Lower lobe of right lung (tissue), 2 donors: Measurements from ENCODE around the gene TENM4. TPM values are rescaled to one million over a fixed set of nuclear protein-coding genes. Genes with fewer than 3 reads are reported as not detected.

Experiments
- ATAC-seq, 2 donors: fragments of 200-7000 bp; cut with Tn5 transposase; one replicate each; pipeline ENCODE4 v1.9.1; 2020 to 2022; ENCODE audit warnings: mild to moderate bottlenecking in 2 of 2, moderate library complexity in 2 of 2
- DNase-seq: peaks from one replicate; pipeline ENCODE4 v3.0.0-alpha.2; 2020
- H3K27ac ChIP-seq: fragments of 200-600 bp; one replicate; pipeline ENCODE4 v1.8.0; 2022
- H3K27me3 ChIP-seq: fragments of 200-600 bp; one replicate; pipeline ENCODE4 v1.8.0; 2022; ENCODE audit warnings: low read depth
- H3K36me3 ChIP-seq: fragments of 200-600 bp; one replicate; pipeline ENCODE4 v1.8.0; 2022; ENCODE audit warnings: mild to moderate bottlenecking
- H3K4me1 ChIP-seq: fragments of 200-600 bp; one replicate; pipeline ENCODE4 v1.8.0; 2022
- H3K4me3 ChIP-seq: fragments of 200-600 bp; one replicate; pipeline ENCODE4 v1.8.0; 2022; ENCODE audit warnings: mild to moderate bottlenecking
- H3K9me3 ChIP-seq: fragments of 200-600 bp; one replicate; pipeline ENCODE4 v1.8.0; 2022
- CTCF ChIP-seq: fragments of 200-600 bp; IDR thresholded peaks from one replicate; pipeline ENCODE4 v1.8.0; 2022; ENCODE audit warnings: antibody characterized with exemption, mild to moderate bottlenecking
- intact Hi-C: fragments of 100-400 bp; cut with DNase I; formaldehyde crosslinking; loops from one replicate; pipeline ENCODE4 v1.11.0; 2022
- total RNA-seq: library from RNA; stranded (reverse); fragmentation: NEBNext Ultra II Directional; extraction: Animal tissue kit (Norgen Biotek cat#: 25700); gene quantifications from one replicate; pipeline ENCODE4 v1.2.1, GENCODE V29; 2021
- donor health status: DM: no; HTN: yes; CAD: no; lungs with severe emphysema.

Gene TENM4
- total RNA-seq, 1 donor from 2014 or later, result 1.1 TPM

- no peak for TF ChIP-seq CTCF
- H3K9me3 ChIP-seq, result no peaks in the 10 kb centered on the region
- no peak for ATAC-seq
- H3K36me3 ChIP-seq, result no peaks in the 10 kb centered on the region
- H3K4me1 ChIP-seq, result no peaks in the 10 kb centered on the region
- intact Hi-C loops, result no loop called here
- no peak for DNase-seq
- H3K27me3 ChIP-seq, result no peaks in the 10 kb centered on the region
- no peak overlapping the region for H3K27ac ChIP-seq
- no peak overlapping the region for H3K4me3 ChIP-seq
Measured at GRCh38 chr11:79348976-79349682, 91.7 kb downstream of the TENM4 start.

- Histone ChIP-seq H3K27me3 (no peaks in the 10 kb centered on the region), H3K4me3 (no peak overlapping the region), H3K36me3 (no peaks in the 10 kb centered on the region), H3K27ac (no peak overlapping the region), H3K9me3 (no peaks in the 10 kb centered on the region), H3K4me1 (no peaks in the 10 kb centered on the region)
- no peak for ATAC-seq
- intact Hi-C loops, result no loop called here
- no peak for DNase-seq
- TF ChIP-seq CTCF, result no peak
Measured at GRCh38 chr11:79346021-79346420, 94.8 kb downstream of the TENM4 start.

- no peak for DNase-seq
- no peaks in the 10 kb centered on the region for H3K36me3 ChIP-seq
Measured at GRCh38 chr11:79344753-79345294, 96.0 kb downstream of the TENM4 start.

GRCh38 chr11:79342686-79343085, 98.1 kb downstream of the TENM4 start:
- Histone ChIP-seq H3K4me3 (no peak overlapping the region), H3K27ac (no peak overlapping the region), H3K27me3 (no peaks in the 10 kb centered on the region), H3K4me1 (no peaks in the 10 kb centered on the region), H3K36me3 (no peaks in the 10 kb centered on the region), H3K9me3 (no peaks in the 10 kb centered on the region)
- no peak for ATAC-seq
- TF ChIP-seq CTCF, result no peak
- no peak for DNase-seq
- intact Hi-C loops, result no loop called here

More at GRCh38 chr11:79344753-79345294, 96.0 kb downstream of the TENM4 start:
- no peak for ATAC-seq
- no peaks in the 10 kb centered on the region for H3K27me3 ChIP-seq
- no peak overlapping the region for H3K27ac ChIP-seq
- H3K4me1 ChIP-seq, result no peaks in the 10 kb centered on the region
- H3K9me3 ChIP-seq, result no peaks in the 10 kb centered on the region
- intact Hi-C loops, result no loop called here
- no peak overlapping the region for H3K4me3 ChIP-seq
- TF ChIP-seq CTCF, result no peak

- DNase-seq, result no peak
- TF ChIP-seq CTCF, result no peak
- no peak overlapping the region for H3K27ac ChIP-seq
- no peaks in the 10 kb centered on the region for H3K27me3 ChIP-seq
- H3K9me3 ChIP-seq, result no peaks in the 10 kb centered on the region
- H3K36me3 ChIP-seq, result no peaks in the 10 kb centered on the region
- no peak for ATAC-seq
- intact Hi-C loops, result no loop called here
- no peaks in the 10 kb centered on the region for H3K4me1 ChIP-seq
- no peak overlapping the region for H3K4me3 ChIP-seq
Measured at GRCh38 chr11:79342236-79342635, 98.6 kb downstream of the TENM4 start.
